ENCODE measurements around the gene APRT.

APRT gene

DNA sequence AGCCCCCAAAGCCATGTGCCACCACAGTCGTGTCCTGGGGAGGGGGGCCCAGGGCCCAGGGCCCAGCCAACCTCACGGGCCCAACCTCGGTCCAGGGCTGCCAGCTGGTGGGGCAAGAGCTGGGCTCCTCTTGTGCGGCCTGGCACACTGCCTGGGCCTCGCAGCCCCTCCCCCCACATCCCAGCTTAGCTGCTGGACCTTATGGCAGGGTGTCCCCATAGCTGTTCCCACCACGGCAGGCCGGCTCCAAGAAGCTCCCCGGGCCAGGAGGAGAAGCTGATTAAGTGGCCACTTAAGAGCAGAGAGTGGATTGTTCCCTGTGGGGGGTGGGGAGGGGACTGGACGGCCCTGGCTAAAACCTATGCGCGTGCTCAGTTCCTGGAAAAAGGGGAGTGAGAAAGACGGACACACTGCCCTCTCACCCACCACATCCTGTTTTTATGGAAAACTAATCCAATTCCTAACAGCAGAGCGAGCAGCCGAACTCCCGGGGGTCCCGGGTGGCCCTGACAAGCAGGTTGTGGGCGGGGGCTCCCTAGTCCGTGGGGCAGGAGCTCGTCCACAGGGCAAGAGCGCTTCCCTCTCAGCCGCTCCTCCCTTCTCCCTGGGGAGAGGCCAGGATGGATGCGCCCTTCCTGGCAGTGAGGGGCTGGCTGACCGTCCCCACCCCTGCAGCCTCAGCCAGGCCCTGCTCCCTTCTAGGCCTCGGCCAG, 43.5 kb downstream of the APRT start:
- no peak overlapping the region for H3K27ac ChIP-seq (ENCODE audit: low read depth, low read length)

DNA sequence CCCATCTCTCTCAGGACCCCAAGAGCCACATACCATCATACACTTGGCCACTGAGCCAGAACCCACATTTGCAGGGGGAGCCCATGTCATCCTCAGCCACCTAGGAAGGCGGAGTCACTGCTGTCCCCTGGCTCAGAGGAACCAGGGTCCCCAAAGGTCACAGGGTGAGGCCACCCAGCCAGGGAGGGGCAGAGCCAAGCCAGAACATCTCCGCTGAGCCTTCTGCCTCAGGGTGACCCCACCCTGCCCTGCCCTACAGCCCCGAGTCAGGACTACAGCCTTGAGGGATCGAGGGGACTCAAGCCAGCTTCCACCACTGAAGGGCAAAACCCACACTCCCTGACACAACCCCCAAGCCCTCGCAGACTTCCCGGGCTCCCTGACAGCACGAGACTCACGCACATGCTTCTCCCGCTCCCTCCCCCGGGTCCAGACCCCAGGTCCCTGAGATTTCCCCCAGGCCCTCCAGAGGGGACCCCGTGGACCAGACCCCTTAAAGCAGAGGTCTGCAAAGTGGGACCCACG, 44.1 kb downstream of the APRT start:
- no peak overlapping the region for H3K27ac ChIP-seq (ENCODE audit: low read depth, low read length)
- no peak overlapping the region for H3K9ac ChIP-seq (ENCODE audit: low read length)
- H3K4me3 ChIP-seq (ENCODE audit: low read depth, low read length): no peak overlapping the region
- H3K27me3 ChIP-seq (ENCODE audit: control insufficient read depth, insufficient read depth, low read length): peaks cover 79% of the 10 kb centered on the region; the same call in 1 of the 2 replicates
- no peaks in the 10 kb centered on the region for H3K9me3 ChIP-seq (ENCODE audit: control insufficient read depth, insufficient read depth, low read depth, low read length)
- peaks cover 55% of the 10 kb centered on the region for H3K4me1 ChIP-seq (ENCODE audit: control insufficient read depth, insufficient read depth, low read length)
- no peaks in the 10 kb centered on the region for H3K36me3 ChIP-seq (ENCODE audit: control insufficient read depth, insufficient read depth, low read length)

More for the DNA sequence above, 43.5 kb downstream of the APRT start:
- H3K4me3 ChIP-seq (ENCODE audit: low read depth, low read length): no peak overlapping the region
- no peak overlapping the region for H3K9ac ChIP-seq (ENCODE audit: low read length)
- peaks cover 51% of the 10 kb centered on the region for H3K4me1 ChIP-seq (ENCODE audit: control insufficient read depth, insufficient read depth, low read length)
- peaks cover 85% of the 10 kb centered on the region; the same call in 1 of the 2 replicates for H3K27me3 ChIP-seq (ENCODE audit: control insufficient read depth, insufficient read depth, low read length)
- H3K9me3 ChIP-seq (ENCODE audit: control insufficient read depth, insufficient read depth, low read depth, low read length): no peaks in the 10 kb centered on the region
- H3K36me3 ChIP-seq (ENCODE audit: control insufficient read depth, insufficient read depth, low read length): no peaks in the 10 kb centered on the region

DNA sequence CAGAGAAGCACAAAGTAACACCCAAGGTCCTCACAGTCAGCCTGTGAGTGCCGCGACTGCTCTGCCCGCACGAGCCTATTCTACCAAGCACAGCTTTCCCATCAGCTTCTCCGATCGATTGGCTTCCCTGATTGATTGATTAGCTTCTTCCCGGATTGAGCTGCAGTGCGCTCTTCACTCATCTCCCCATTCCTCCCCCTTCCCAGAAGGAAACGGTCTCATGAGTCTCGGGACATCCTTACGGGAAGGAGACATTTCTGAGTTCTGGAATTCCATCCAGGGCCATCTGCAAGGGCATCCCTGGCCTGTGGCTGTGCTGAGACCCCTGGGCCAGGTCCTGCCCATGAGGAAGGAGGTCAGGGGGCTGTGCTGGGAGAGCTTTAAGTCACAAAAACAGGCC, 44.8 kb downstream of the APRT start:
- peaks cover 79% of the 10 kb centered on the region; the same call in 1 of the 2 replicates for H3K27me3 ChIP-seq (ENCODE audit: control insufficient read depth, insufficient read depth, low read length)
- H3K27ac ChIP-seq (ENCODE audit: low read depth, low read length): no peak overlapping the region
- peaks cover 60% of the 10 kb centered on the region for H3K4me1 ChIP-seq (ENCODE audit: control insufficient read depth, insufficient read depth, low read length)
- H3K9me3 ChIP-seq (ENCODE audit: control insufficient read depth, insufficient read depth, low read depth, low read length): no peaks in the 10 kb centered on the region
- no peak overlapping the region for H3K4me3 ChIP-seq (ENCODE audit: low read depth, low read length)
- no peak overlapping the region for H3K9ac ChIP-seq (ENCODE audit: low read length)
- no peaks in the 10 kb centered on the region for H3K36me3 ChIP-seq (ENCODE audit: control insufficient read depth, insufficient read depth, low read length)

- peaks cover 49% of the 10 kb centered on the region for H3K4me1 ChIP-seq (ENCODE audit: control insufficient read depth, insufficient read depth, low read length)
- no peak overlapping the region for H3K9ac ChIP-seq (ENCODE audit: low read length)
- peaks cover 72% of the 10 kb centered on the region; the same call in 1 of the 2 replicates for H3K27me3 ChIP-seq (ENCODE audit: control insufficient read depth, insufficient read depth, low read length)
- no peak overlapping the region for H3K4me3 ChIP-seq (ENCODE audit: low read depth, low read length)
- H3K9me3 ChIP-seq (ENCODE audit: control insufficient read depth, insufficient read depth, low read depth, low read length): no peaks in the 10 kb centered on the region
- H3K36me3 ChIP-seq (ENCODE audit: control insufficient read depth, insufficient read depth, low read length): no peaks in the 10 kb centered on the region
- no peak overlapping the region; the same call in 1 of the 2 replicates for H3K27ac ChIP-seq (ENCODE audit: low read depth, low read length)
These were observed 46.8 kb downstream of the APRT start for GRCh38 chr16:88764913-88765349.

- Histone ChIP-seq H3K27ac (ENCODE audit: low read depth, low read length) (no peak overlapping the region), H3K4me1 (ENCODE audit: control insufficient read depth, insufficient read depth, low read length) (peaks cover 52% of the 10 kb centered on the region), H3K4me3 (ENCODE audit: low read depth, low read length) (0 out of 2 replicates have a peak overlapping the region, but pooled peaks have one; percentile 22), H3K9ac (ENCODE audit: low read length) (no peak overlapping the region), H3K27me3 (ENCODE audit: control insufficient read depth, insufficient read depth, low read length) (peaks cover 69% of the 10 kb centered on the region; the same call in 1 of the 2 replicates), H3K36me3 (ENCODE audit: control insufficient read depth, insufficient read depth, low read length) (no peaks in the 10 kb centered on the region), H3K9me3 (ENCODE audit: control insufficient read depth, insufficient read depth, low read depth, low read length) (no peaks in the 10 kb centered on the region)
These were observed 47.6 kb downstream of the APRT start for GRCh38 chr16:88764080-88764479.

- Histone ChIP-seq H3K9ac (ENCODE audit: low read length) (no peak overlapping the region), H3K9me3 (ENCODE audit: control insufficient read depth, insufficient read depth, low read depth, low read length) (no peaks in the 10 kb centered on the region), H3K4me1 (ENCODE audit: control insufficient read depth, insufficient read depth, low read length) (peaks cover 54% of the 10 kb centered on the region), H3K36me3 (ENCODE audit: control insufficient read depth, insufficient read depth, low read length) (no peaks in the 10 kb centered on the region), H3K27ac (ENCODE audit: low read depth, low read length) (peak overlapping the region; percentile 25; the same call in 1 of the 2 replicates), H3K4me3 (ENCODE audit: low read depth, low read length) (peak overlapping the region; percentile 22; the same call in 1 of the 2 replicates), H3K27me3 (ENCODE audit: control insufficient read depth, insufficient read depth, low read length) (peaks cover 67% of the 10 kb centered on the region; the same call in 1 of the 2 replicates)
These were observed 48.1 kb downstream of the APRT start for GRCh38 chr16:88763502-88764053.

DNA sequence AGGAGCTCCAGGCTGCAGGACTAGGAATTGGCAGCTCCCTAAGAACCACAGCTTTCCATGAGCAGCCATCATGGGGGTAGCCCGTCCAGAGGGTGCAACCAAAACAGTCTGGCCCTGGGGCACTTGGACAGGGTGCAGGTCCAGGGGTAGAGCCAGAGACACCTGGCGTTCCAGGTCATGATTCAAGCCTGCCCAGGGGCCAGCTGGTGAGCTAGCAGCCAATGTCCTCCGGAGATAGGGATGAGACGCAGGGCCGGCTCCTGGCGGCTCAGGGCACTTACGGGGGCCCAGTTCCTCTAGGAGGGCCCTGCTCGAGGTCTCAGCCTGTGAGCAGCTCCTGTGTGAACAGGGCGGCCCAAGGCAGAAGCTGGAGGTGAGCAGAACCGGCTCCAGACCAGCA, 48.8 kb downstream of the APRT start:
- Histone ChIP-seq H3K36me3 (ENCODE audit: control insufficient read depth, insufficient read depth, low read length) (no peaks in the 10 kb centered on the region), H3K4me1 (ENCODE audit: control insufficient read depth, insufficient read depth, low read length) (peaks cover 51% of the 10 kb centered on the region), H3K27me3 (ENCODE audit: control insufficient read depth, insufficient read depth, low read length) (peaks cover 67% of the 10 kb centered on the region; the same call in 1 of the 2 replicates), H3K9ac (ENCODE audit: low read length) (no peak overlapping the region), H3K9me3 (ENCODE audit: control insufficient read depth, insufficient read depth, low read depth, low read length) (no peaks in the 10 kb centered on the region), H3K27ac (ENCODE audit: low read depth, low read length) (peak overlapping the region; percentile 25; the same call in 1 of the 2 replicates), H3K4me3 (ENCODE audit: low read depth, low read length) (no peak overlapping the region)

GRCh38 chr16:88762258-88762870, 49.4 kb downstream of the APRT start:
- H3K9me3 ChIP-seq (ENCODE audit: control insufficient read depth, insufficient read depth, low read depth, low read length): no peaks in the 10 kb centered on the region
- H3K4me1 ChIP-seq (ENCODE audit: control insufficient read depth, insufficient read depth, low read length): peaks cover 49% of the 10 kb centered on the region
- H3K4me3 ChIP-seq (ENCODE audit: low read depth, low read length): no peak overlapping the region
- H3K36me3 ChIP-seq (ENCODE audit: control insufficient read depth, insufficient read depth, low read length): no peaks in the 10 kb centered on the region
- H3K27ac ChIP-seq (ENCODE audit: low read depth, low read length): no peak overlapping the region
- H3K9ac ChIP-seq (ENCODE audit: low read length): no peak overlapping the region
- peaks cover 63% of the 10 kb centered on the region; the same call in 1 of the 2 replicates for H3K27me3 ChIP-seq (ENCODE audit: control insufficient read depth, insufficient read depth, low read length)

DNA sequence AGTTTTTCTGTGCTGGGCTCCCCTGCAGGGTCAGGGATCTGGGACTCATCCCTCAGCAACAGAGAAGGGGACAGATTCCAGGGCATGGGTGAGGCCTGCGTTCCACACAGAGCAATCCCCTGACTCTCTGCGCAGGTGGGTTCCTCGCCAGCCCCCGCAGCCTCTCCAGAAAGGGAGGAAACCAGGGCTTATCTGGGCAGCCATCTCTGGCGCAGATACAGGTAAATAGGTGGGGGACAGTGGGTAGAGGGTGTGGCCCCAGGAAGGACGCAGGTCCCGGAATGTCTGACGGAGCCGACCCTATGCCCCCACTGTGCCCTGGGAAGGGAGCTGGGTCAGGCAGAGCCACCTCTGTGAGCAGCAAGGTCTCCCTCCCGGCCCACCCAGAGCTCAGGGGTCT, 49.9 kb downstream of the APRT start:
- Histone ChIP-seq H3K9ac (ENCODE audit: low read length) (no peak overlapping the region), H3K4me3 (ENCODE audit: low read depth, low read length) (no peak overlapping the region), H3K9me3 (ENCODE audit: control insufficient read depth, insufficient read depth, low read depth, low read length) (no peaks in the 10 kb centered on the region), H3K4me1 (ENCODE audit: control insufficient read depth, insufficient read depth, low read length) (peaks cover 49% of the 10 kb centered on the region), H3K27ac (ENCODE audit: low read depth, low read length) (no peak overlapping the region), H3K36me3 (ENCODE audit: control insufficient read depth, insufficient read depth, low read length) (no peaks in the 10 kb centered on the region), H3K27me3 (ENCODE audit: control insufficient read depth, insufficient read depth, low read length) (peaks cover 57% of the 10 kb centered on the region; the same call in 1 of the 2 replicates)

- Histone ChIP-seq H3K4me1 (ENCODE audit: control insufficient read depth, insufficient read depth, low read length) (peaks cover 49% of the 10 kb centered on the region), H3K27me3 (ENCODE audit: control insufficient read depth, insufficient read depth, low read length) (peaks cover 50% of the 10 kb centered on the region; the same call in 1 of the 2 replicates), H3K36me3 (ENCODE audit: control insufficient read depth, insufficient read depth, low read length) (no peaks in the 10 kb centered on the region), H3K4me3 (ENCODE audit: low read depth, low read length) (no peak overlapping the region), H3K9me3 (ENCODE audit: control insufficient read depth, insufficient read depth, low read depth, low read length) (no peaks in the 10 kb centered on the region), H3K27ac (ENCODE audit: low read depth, low read length) (no peak overlapping the region), H3K9ac (ENCODE audit: low read length) (no peak overlapping the region)
These were observed 50.6 kb downstream of the APRT start for GRCh38 chr16:88761143-88761534.
